AG09319 (cell line): ENCODE results near the gene ARID1B.

Source experiments
- DNase-seq: peaks from one replicate; pipeline ENCODE4 v3.0.0-alpha.2; 2010; ENCODE audit warnings: low read depth; ENCODE audit errors: extremely low read depth
- TF ChIP-seq, protein P1 (sequence below): IDR thresholded peaks from 2 replicates; pipeline ENCODE4 v1.5.1; 2011; ENCODE audit warnings: low read depth, mild to moderate bottlenecking, inconsistent platforms, low read length, moderate library complexity

The ARID1B gene

GRCh38 chr6:157193443-157193996, 416.3 kb downstream of the ARID1B start:
- TF ChIP-seq, protein P1, sequence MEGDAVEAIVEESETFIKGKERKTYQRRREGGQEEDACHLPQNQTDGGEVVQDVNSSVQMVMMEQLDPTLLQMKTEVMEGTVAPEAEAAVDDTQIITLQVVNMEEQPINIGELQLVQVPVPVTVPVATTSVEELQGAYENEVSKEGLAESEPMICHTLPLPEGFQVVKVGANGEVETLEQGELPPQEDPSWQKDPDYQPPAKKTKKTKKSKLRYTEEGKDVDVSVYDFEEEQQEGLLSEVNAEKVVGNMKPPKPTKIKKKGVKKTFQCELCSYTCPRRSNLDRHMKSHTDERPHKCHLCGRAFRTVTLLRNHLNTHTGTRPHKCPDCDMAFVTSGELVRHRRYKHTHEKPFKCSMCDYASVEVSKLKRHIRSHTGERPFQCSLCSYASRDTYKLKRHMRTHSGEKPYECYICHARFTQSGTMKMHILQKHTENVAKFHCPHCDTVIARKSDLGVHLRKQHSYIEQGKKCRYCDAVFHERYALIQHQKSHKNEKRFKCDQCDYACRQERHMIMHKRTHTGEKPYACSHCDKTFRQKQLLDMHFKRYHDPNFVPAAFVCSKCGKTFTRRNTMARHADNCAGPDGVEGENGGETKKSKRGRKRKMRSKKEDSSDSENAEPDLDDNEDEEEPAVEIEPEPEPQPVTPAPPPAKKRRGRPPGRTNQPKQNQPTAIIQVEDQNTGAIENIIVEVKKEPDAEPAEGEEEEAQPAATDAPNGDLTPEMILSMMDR: no peak
- DNase-seq: no peak

GRCh38 chr6:157194110-157194509, 416.9 kb downstream of the ARID1B start:
- TF ChIP-seq, protein P1: no peak
- no peak for DNase-seq

DNA sequence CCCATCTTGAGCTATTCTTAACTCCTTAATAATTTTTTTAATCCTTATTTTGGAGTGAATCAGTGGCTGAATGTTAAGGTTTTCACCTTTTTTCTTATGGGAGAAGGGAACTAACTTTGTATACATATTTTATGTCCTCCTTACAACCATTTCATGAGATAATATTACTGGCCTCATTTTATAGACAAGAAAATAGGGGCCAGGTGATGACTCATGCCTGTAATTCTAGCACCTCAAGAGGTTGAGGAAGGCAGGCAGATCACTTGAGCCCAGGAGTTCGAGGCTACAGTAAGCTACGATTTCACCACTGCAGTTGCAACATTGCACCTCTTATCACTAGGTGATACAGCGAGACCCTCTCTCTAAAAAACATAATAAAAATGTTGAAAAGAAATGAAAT, 417.5 kb downstream of the ARID1B start:
- no peak for DNase-seq
- TF ChIP-seq, protein P1: no peak

GRCh38 chr6:157196391-157196790, 419.2 kb downstream of the ARID1B start:
- no peak for DNase-seq
- TF ChIP-seq, protein P1: no peak

- TF ChIP-seq, protein P1: no peak
- DNase-seq: no peak
Measured at GRCh38 chr6:157198425-157199279, 421.5 kb downstream of the ARID1B start.

GRCh38 chr6:157200117-157200516, 422.9 kb downstream of the ARID1B start:
- TF ChIP-seq, protein P1: no peak

GRCh38 chr6:157200611-157201010, 423.4 kb downstream of the ARID1B start:
- TF ChIP-seq, protein P1: no peak
- DNase-seq: no peak

More at GRCh38 chr6:157200117-157200516, 422.9 kb downstream of the ARID1B start:
- no peak for DNase-seq
